HepG2 (cell line): ENCODE measurements around the gene RPL41. TPM values are rescaled to one million over a fixed set of nuclear protein-coding genes. Genes with fewer than 3 reads are reported as not detected.

Source experiments
- ATAC-seq: fragments of 200-7000 bp; cut with Tn5 transposase; 3 replicates; pipeline ENCODE4 v1.9.1; 2020; ENCODE audit warnings: mild to moderate bottlenecking, moderate library complexity
- BruUV-seq: library from RNA; stranded (reverse); fragments of 400-500 nt; replicated peaks from 2 replicates; lab custom pipeline; 2021; lab: Mats Ljungman, UMichigan
- CTCF ChIA-PET: fragments of 300-600 bp; formaldehyde crosslinking; extraction: SDS; loops from one replicate; lab custom pipeline; 2021; ENCODE audit warnings: low total read pairs, inconsistent platforms, low intra/inter-chr PET ratio; lab: Yijun Ruan, JAX
- POLR2A ChIA-PET: fragments of 350-600 bp; sonication (Branson Sonifier 250); formaldehyde crosslinking; loops from one replicate; lab custom pipeline; 2020; ENCODE audit warnings: antibody characterized with exemption, inconsistent platforms; lab: Yijun Ruan, JAX
- DNase-seq: peaks from one replicate; pipeline ENCODE4 v3.0.0-alpha.2; 2015; ENCODE audit warnings: low spot score
- FAIRE-seq: peaks from 3 replicates; lab custom pipeline; 2011; peaks lifted over from hg19 to GRCh38; lab: Jason Lieb, UNC
- H2AFZ ChIP-seq: one replicate; pipeline ENCODE4 v1.6.1; 2011; ENCODE audit warnings: low read length, inconsistent platforms
- H3K27ac ChIP-seq: fragments of 300-600 bp; 3 replicates; pipeline ENCODE4 v1.8.0; 2011; ENCODE audit warnings: mixed run types, mild to moderate bottlenecking, mixed read lengths, low read length, inconsistent platforms; ENCODE audit not compliant: insufficient read depth; ENCODE audit errors: extremely low read length
- H3K27me3 ChIP-seq, 2 experiments: fragments of 200-600 bp in 1 of 2; 2 replicates in 1 of 2; 3 replicates in 1 of 2; pipeline versions ENCODE4 v1.6.0 to v1.8.0; 2011; ENCODE audit warnings: low read length in 2 of 2, mild to moderate bottlenecking in 2 of 2, moderate library complexity in 2 of 2, inconsistent platforms in 1 of 2; ENCODE audit not compliant: insufficient read depth in 2 of 2, control insufficient read depth in 1 of 2
- H3K36me3 ChIP-seq, 2 experiments: fragments of 200-600 bp in 1 of 2; replicated peaks in 1 of 2; 2 replicates in 1 of 2; 3 replicates in 1 of 2; pipeline versions ENCODE4 v1.5.1 to v1.8.0; 2011; ENCODE audit warnings: low read length in 2 of 2, inconsistent platforms in 1 of 2; ENCODE audit not compliant: insufficient read depth in 2 of 2, control insufficient read depth in 1 of 2
- H3K4me1 ChIP-seq: 2 replicates; pipeline ENCODE4 v1.5.1; 2012; ENCODE audit warnings: low read length, inconsistent platforms; ENCODE audit not compliant: insufficient read depth
- H3K4me2 ChIP-seq: 2 replicates; pipeline ENCODE4 v1.6.0; 2011; ENCODE audit warnings: low read depth, low read length, inconsistent platforms
- H3K4me3 ChIP-seq, 3 experiments: fragments of 200-600 bp in 1 of 3; sonication (generic), shearing (Covaris generic) in 1 of 3; replicated peaks in 1 of 3; 2 replicates each; pipeline ENCODE4 v1.5.1; 2011 to 2016; ENCODE audit warnings: low read length in 3 of 3, inconsistent platforms in 2 of 3, low read depth in 2 of 3, mild to moderate bottlenecking in 2 of 3, control low read depth in 1 of 3, mixed read lengths in 1 of 3; ENCODE audit not compliant: insufficient read depth in 1 of 3
- H3K79me2 ChIP-seq: one replicate; pipeline ENCODE4 v1.6.1; 2011; ENCODE audit warnings: low read length, inconsistent platforms; ENCODE audit not compliant: insufficient read depth
- H3K9ac ChIP-seq: 2 replicates; pipeline ENCODE4 v1.6.0; 2011; ENCODE audit warnings: mild to moderate bottlenecking, low read depth, low read length, inconsistent platforms; ENCODE audit not compliant: insufficient read depth
- H3K9me3 ChIP-seq: 2 replicates; pipeline ENCODE4 v1.5.1; 2012; ENCODE audit warnings: mild to moderate bottlenecking, low read length
- H4K20me1 ChIP-seq: 2 replicates; pipeline ENCODE4 v1.6.0; 2011; ENCODE audit warnings: inconsistent platforms, mild to moderate bottlenecking, low read length, moderate library complexity; ENCODE audit not compliant: insufficient read depth
- DNMT3B ChIP-seq: conservative IDR thresholded peaks from 2 replicates; pipeline ENCODE4 v1.6.1; 2016; ENCODE audit warnings: missing biosample characterization, control low read depth
- GABPB1 ChIP-seq: IDR thresholded peaks from 2 replicates; pipeline ENCODE4 v1.6.1; 2016; ENCODE audit warnings: mild to moderate bottlenecking, missing genetic modification reagents, moderate library complexity, missing compliant biosample characterization
- KLF12 ChIP-seq: sonication (generic); formaldehyde crosslinking; IDR thresholded peaks from 2 replicates; pipeline ENCODE4 v1.4.0; 2020; ENCODE audit warnings: missing genetic modification reagents, borderline replicate concordance
- MAZ ChIP-seq, 2 experiments: sonication (generic) in 1 of 2; formaldehyde crosslinking in 1 of 2; IDR thresholded peaks; 2 replicates each; pipeline versions ENCODE4 v1.5.0 to v1.6.1; 2012 to 2020; ENCODE audit warnings: low read depth in 2 of 2, mild to moderate bottlenecking in 2 of 2, borderline replicate concordance in 1 of 2, improper control_type of control experiment in 1 of 2, low read length in 1 of 2, missing genetic modification reagents in 1 of 2, moderate library complexity in 1 of 2
- RNF219 ChIP-seq: sonication (generic); formaldehyde crosslinking; IDR thresholded peaks from 2 replicates; pipeline ENCODE4 v1.5.0; 2020; ENCODE audit warnings: mild to moderate bottlenecking, missing genetic modification reagents
- SIN3A ChIP-seq: IDR thresholded peaks from 2 replicates; pipeline ENCODE4 v1.6.1; 2011; ENCODE audit warnings: low read depth, mild to moderate bottlenecking, control low read depth, low read length, borderline replicate concordance
- SMARCE1 ChIP-seq: fragments of 450-650 bp; IDR thresholded peaks from 2 replicates; pipeline ENCODE4 v1.6.1; 2017; ENCODE audit warnings: borderline replicate concordance
- TBX2 ChIP-seq: sonication (generic); formaldehyde crosslinking; IDR thresholded peaks from 2 replicates; pipeline ENCODE4 v1.5.0; 2020; ENCODE audit warnings: missing genetic modification reagents, mild to moderate bottlenecking, borderline replicate concordance
- ZFP82 ChIP-seq: sonication (generic); formaldehyde crosslinking; IDR thresholded peaks from 2 replicates; pipeline ENCODE4 v1.5.1; 2020; ENCODE audit warnings: mild to moderate bottlenecking, missing genetic modification reagents, borderline replicate concordance
- ZFX ChIP-seq: sonication (generic); formaldehyde crosslinking; IDR thresholded peaks from 2 replicates; pipeline ENCODE4 v1.4.0; 2020; ENCODE audit warnings: mild to moderate bottlenecking, low read depth, missing genetic modification reagents, moderate library complexity
- ZMYM4 ChIP-seq: sonication (generic); formaldehyde crosslinking; IDR thresholded peaks from 2 replicates; pipeline ENCODE4 v1.8.1; 2023; ENCODE audit warnings: mild to moderate bottlenecking, missing genetic modification reagents
- ZNF256 ChIP-seq: sonication (generic); formaldehyde crosslinking; conservative IDR thresholded peaks from 2 replicates; pipeline ENCODE4 v1.4.0; 2020; ENCODE audit warnings: missing genetic modification reagents
- ZNF451 ChIP-seq: sonication (generic); formaldehyde crosslinking; IDR thresholded peaks from 2 replicates; pipeline ENCODE4 v1.5.0; 2020; ENCODE audit warnings: mild to moderate bottlenecking, missing genetic modification reagents
- ZNF616 ChIP-seq: sonication (generic); formaldehyde crosslinking; IDR thresholded peaks from 2 replicates; pipeline ENCODE4 v1.5.0; 2020; ENCODE audit warnings: low read depth, mild to moderate bottlenecking, missing genetic modification reagents
- ZNF850 ChIP-seq: sonication (generic); formaldehyde crosslinking; conservative IDR thresholded peaks from 2 replicates; pipeline ENCODE4 v1.9.0; 2021; ENCODE audit warnings: mild to moderate bottlenecking, missing genetic modification reagents
- WGBS: methylation state at CpG from one replicate; pipeline ENCODE4 v1.1.6; 2017; ENCODE audit warnings: low lambda C conversion rate; 5-methylcytosine and 5-hydroxymethylcytosine counted together
- in situ Hi-C: cut with HindIII; loops from 2 replicates; pipeline ENCODE4 v1.10.0; 2017; ENCODE audit warnings: low pct_unique_long_range_greater_than_20kb; ENCODE audit not compliant: extremely low pct_ligation_motif_present
- intact Hi-C: fragments of 100-400 bp; cut with micrococcal nuclease; formaldehyde crosslinking; loops from one replicate; pipeline ENCODE4 v1.10.0; 2022; ENCODE audit not compliant: unreplicated experiment
- polyA plus RNA-seq, 8 experiments: library from polyadenylated mRNA; depleted of rRNA in 3 of 8; stranded (reverse) in 7 of 8; unstranded in 1 of 8; fragments of >200 nt; fragmentation: Illumina TruSeq in 4 of 8; extraction: Trizol in 4 of 8; gene quantifications; 2 replicates each; pipeline versions ENCODE4 v1.2.1 to v1.2.3, GENCODE V29; 2011 to 2016; ENCODE audit warnings: low read depth in 4 of 8, missing spikeins in 1 of 8, mixed read lengths in 1 of 8; ENCODE audit not compliant: insufficient read depth in 1 of 8
- total RNA-seq, 5 experiments: library from RNA; depleted of rRNA; stranded (reverse); fragments of >200 nt; fragmentation: Illumina TruSeq; extraction: Trizol; gene quantifications; 2 replicates each; pipeline ENCODE4 v1.2.3, GENCODE V29; 2016; ENCODE audit warnings: low read depth in 1 of 5
- TF ChIP-seq, protein P1 (sequence below): sonication (generic); formaldehyde crosslinking; IDR thresholded peaks from 2 replicates; pipeline ENCODE4 v1.5.0; 2020; ENCODE audit warnings: mild to moderate bottlenecking, missing genetic modification reagents
- TF ChIP-seq, protein P2 (sequence below): sonication (generic); formaldehyde crosslinking; IDR thresholded peaks from 2 replicates; pipeline ENCODE4 v1.5.0; 2020; ENCODE audit warnings: missing genetic modification reagents

The RPL41 gene
- total and polyA plus RNA-seq, 2 of the 13 experiments (the other 11 are each of a cell fraction or from before 2014, with no cell fraction given), result 4,012 to 7,670 TPM

GRCh38 chr12:56129206-56129941 lies 12.9 kb downstream of the RPL41 start:
- peaks cover 16 to 37% of the 10 kb centered on the region in 2 experiments for H3K36me3 ChIP-seq
- peak overlapping the region; percentile 86 for H3K4me2 ChIP-seq
- H3K9me3 ChIP-seq, result no peaks in the 10 kb centered on the region
- no peaks in the 10 kb centered on the region for H3K27me3 ChIP-seq
- 8% methylated on average over 20 of the region's 29 CpGs for WGBS
- in situ Hi-C loops (loop anchor here (5.0 kb wide), 1 partner anchor 58 kb away; the partner anchor contains the start of gene SMARCC2), intact Hi-C loops (no loop called here)
- ChIA-PET POLR2A (interaction anchor here (1.9 to 3.8 kb wide), 7 partner anchors 11 to 132 kb away, joined by 5 to 58 read pairs (median 30); partner anchors contain the start of genes MYL6, PA2G4, RNF41 and RPL41), CTCF (interaction anchor here (4.2 kb wide), 1 partner anchor 61 kb away, joined by 24 read pairs; the partner anchor contains the start of gene SMARCC2)
- H4K20me1 ChIP-seq, result no peaks in the 10 kb centered on the region
- ATAC-seq (peak; percentile 65), FAIRE-seq (no peak), DNase-seq (no peak)
- BruUV-seq, result no TSS peak
- no peak overlapping the region for H2AFZ ChIP-seq
- H3K4me1 ChIP-seq, result peaks cover 49% of the 10 kb centered on the region
- peak overlapping the region; percentile 80 for H3K9ac ChIP-seq
- H3K79me2 ChIP-seq, result peaks cover 17% of the 10 kb centered on the region
- H3K27ac ChIP-seq, result peak overlapping the region; percentile 57
- peak overlapping the region; percentile 72 to 89 (median 83) for H3K4me3 ChIP-seq
- TF ChIP-seq, protein P1, sequence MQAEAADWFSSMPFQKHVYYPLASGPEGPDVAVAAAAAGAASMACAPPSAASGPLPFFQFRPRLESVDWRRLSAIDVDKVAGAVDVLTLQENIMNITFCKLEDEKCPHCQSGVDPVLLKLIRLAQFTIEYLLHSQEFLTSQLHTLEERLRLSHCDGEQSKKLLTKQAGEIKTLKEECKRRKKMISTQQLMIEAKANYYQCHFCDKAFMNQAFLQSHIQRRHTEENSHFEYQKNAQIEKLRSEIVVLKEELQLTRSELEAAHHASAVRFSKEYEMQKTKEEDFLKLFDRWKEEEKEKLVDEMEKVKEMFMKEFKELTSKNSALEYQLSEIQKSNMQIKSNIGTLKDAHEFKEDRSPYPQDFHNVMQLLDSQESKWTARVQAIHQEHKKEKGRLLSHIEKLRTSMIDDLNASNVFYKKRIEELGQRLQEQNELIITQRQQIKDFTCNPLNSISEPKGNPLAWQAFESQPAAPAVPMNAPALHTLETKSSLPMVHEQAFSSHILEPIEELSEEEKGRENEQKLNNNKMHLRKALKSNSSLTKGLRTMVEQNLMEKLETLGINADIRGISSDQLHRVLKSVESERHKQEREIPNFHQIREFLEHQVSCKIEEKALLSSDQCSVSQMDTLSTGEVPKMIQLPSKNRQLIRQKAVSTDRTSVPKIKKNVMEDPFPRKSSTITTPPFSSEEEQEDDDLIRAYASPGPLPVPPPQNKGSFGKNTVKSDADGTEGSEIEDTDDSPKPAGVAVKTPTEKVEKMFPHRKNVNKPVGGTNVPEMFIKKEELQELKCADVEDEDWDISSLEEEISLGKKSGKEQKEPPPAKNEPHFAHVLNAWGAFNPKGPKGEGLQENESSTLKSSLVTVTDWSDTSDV (CRISPR knock-in tag), result no peak
- TF ChIP-seq SMARCE1 (no peak), MAZ (IDR thresholded peaks at IDR 0.05; ENCODE audit: borderline replicate concordance, low read depth, low read length) (no peak), MAZ (CRISPR knock-in tag; IDR thresholded peaks at IDR 0.05; ENCODE audit: low read depth) (peak; percentile 33; the same call in 1 of the 2 replicates), ZMYM4 (CRISPR knock-in tag) (no peak), DNMT3B (CRISPR knock-in tag) (peak; percentile 53; the same call in 1 of the 2 replicates), ZNF256 (CRISPR knock-in tag) (no peak), KLF12 (CRISPR knock-in tag) (no peak), TBX2 (CRISPR knock-in tag) (no peak; the same call in 1 of the 2 replicates), RNF219 (CRISPR knock-in tag) (no peak), ZFX (no peak), ZFP82 (CRISPR knock-in tag) (no peak), SIN3A (no peak), ZNF451 (CRISPR knock-in tag) (no peak), ZNF616 (CRISPR knock-in tag) (no peak), ZNF850 (CRISPR knock-in tag) (no peak), GABPB1 (CRISPR knock-in tag) (peak; percentile 68; the same call in 1 of the 2 replicates)
- TF ChIP-seq, protein P2, sequence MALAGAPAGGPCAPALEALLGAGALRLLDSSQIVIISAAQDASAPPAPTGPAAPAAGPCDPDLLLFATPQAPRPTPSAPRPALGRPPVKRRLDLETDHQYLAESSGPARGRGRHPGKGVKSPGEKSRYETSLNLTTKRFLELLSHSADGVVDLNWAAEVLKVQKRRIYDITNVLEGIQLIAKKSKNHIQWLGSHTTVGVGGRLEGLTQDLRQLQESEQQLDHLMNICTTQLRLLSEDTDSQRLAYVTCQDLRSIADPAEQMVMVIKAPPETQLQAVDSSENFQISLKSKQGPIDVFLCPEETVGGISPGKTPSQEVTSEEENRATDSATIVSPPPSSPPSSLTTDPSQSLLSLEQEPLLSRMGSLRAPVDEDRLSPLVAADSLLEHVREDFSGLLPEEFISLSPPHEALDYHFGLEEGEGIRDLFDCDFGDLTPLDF (CRISPR knock-in tag), result no peak
